ENCODE data around the gene KIAA2012. TPM values are rescaled to one million over a fixed set of nuclear protein-coding genes. Genes with fewer than 3 reads are reported as not detected.

The KIAA2012 gene
- total and polyA plus RNA-seq, 2 donors (not counting 1 experiment from before 2014, with no cell fraction given): not detected

DNA sequence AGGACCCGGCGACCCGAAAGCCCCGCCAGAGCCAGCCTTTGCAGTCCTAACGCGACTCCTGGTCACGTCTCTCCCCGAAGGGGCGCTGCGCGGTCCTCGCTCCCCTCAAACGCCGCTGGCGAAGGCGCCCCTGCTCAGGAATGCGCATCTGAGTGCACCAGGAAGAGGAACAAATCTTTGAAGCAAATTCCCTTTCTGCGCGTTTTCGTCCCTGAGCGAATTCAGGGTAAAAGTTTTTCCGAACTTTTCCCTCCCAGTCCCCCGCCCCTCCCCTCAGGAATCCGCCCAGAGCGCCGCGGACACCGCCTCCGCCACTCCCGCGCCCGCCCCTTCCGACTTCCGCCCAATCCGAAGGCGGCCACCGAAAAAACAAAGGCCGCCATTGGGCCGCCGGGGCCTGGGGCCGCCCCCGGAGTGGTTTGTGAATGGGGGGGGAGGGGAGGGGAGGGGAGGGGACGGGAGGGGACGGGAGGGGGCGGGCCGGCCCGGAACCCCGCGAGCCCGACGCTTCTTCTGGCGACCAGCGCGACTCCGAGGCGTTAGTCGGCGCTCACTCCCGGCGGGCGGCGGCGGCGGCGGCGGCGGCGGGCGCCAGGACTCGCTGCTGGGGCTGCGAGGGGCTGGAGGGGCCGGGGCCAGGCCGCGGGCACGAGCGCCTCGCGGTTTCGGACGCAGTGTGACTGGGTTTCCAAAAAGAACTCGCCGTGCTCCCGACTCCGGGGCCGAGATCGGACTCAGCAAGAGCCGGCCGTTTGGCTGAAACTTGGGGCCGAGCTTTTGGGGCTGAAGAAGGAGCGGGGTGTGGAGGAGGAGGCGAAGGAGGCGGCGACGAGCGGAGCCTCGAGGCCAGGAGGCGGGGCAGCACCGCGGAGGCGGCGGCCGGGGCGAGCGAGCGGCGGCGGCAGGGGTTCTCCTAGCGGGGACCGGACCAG is 39.5 kb upstream of the KIAA2012 start, which contains the start of gene FZD7:
Gene FZD7 (plus strand): TSS at position 539 of the 932 bp plus-strand sequence. CDS start 793 bp downstream, outside the sequence.
- H3K27me3 ChIP-seq (replicated peaks in 1 of 4; ENCODE audit: control extremely low read depth in 1 of 4, control insufficient read depth in 3 of 4, insufficient read depth in 4 of 4, low read length in 3 of 4): peaks cover 0 to 43% (median 32%) of the 10 kb centered on the region in 4 experiments
- ChIA-PET CTCF (interaction anchor here (0.6 kb wide), 1 partner anchor 28 kb away, joined by 4 read pairs; no protein-coding TSS in a partner anchor), POLR2A (no interaction called here)
- TF ChIP-seq, protein P1, sequence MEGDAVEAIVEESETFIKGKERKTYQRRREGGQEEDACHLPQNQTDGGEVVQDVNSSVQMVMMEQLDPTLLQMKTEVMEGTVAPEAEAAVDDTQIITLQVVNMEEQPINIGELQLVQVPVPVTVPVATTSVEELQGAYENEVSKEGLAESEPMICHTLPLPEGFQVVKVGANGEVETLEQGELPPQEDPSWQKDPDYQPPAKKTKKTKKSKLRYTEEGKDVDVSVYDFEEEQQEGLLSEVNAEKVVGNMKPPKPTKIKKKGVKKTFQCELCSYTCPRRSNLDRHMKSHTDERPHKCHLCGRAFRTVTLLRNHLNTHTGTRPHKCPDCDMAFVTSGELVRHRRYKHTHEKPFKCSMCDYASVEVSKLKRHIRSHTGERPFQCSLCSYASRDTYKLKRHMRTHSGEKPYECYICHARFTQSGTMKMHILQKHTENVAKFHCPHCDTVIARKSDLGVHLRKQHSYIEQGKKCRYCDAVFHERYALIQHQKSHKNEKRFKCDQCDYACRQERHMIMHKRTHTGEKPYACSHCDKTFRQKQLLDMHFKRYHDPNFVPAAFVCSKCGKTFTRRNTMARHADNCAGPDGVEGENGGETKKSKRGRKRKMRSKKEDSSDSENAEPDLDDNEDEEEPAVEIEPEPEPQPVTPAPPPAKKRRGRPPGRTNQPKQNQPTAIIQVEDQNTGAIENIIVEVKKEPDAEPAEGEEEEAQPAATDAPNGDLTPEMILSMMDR (IDR thresholded peaks at IDR 0.05): no peak
- no peak for TF ChIP-seq EZH2 (IDR thresholded peaks at IDR 0.05; ENCODE audit: borderline replicate concordance, insufficient read depth, low read depth, low read length, poor library complexity, severe bottlenecking)
- peak within 1 kb of the TSS; percentile 84 for H2AFZ ChIP-seq (ENCODE audit: insufficient read depth, low read depth, low read length, poor library complexity, severe bottlenecking)
- no peaks in the 10 kb centered on the region for H3K9me3 Mint-ChIP-seq (ENCODE audit: insufficient read depth)
- H3K27ac Mint-ChIP-seq: peak within 1 kb of the TSS; percentile 78
- intact Hi-C loops (cut with micrococcal nuclease): loop anchor here (1.0 to 10.0 kb wide), 8 partner anchors 29 to 1221 kb away; partner anchors contain the start of genes BMPR2, BZW1, CARF and STRADB
- peaks cover 20 to 25% of the 10 kb centered on the region in 2 donors for H3K4me1 ChIP-seq (ENCODE audit: control insufficient read depth in 2 of 2, insufficient read depth in 2 of 2, low read length in 2 of 2)
- ATAC-seq (ENCODE audit: low read depth) (peak; percentile 85), DNase-seq (peak; percentile 90)
- H3K79me2 ChIP-seq (ENCODE audit: control insufficient read depth, insufficient read depth, low read length): no peaks in the 10 kb centered on the region
- peak within 1 kb of the TSS; percentile 80 for H3K9ac ChIP-seq (ENCODE audit: low read length)
- H3K36me3 ChIP-seq (replicated peaks in 1 of 2; ENCODE audit: control extremely low read depth in 1 of 2, control insufficient read depth in 1 of 2, extremely low read depth in 1 of 2, insufficient read depth in 2 of 2, low read length in 1 of 2): no peaks in the 10 kb centered on the region
- no peaks in the 10 kb centered on the region for H4K20me1 ChIP-seq (ENCODE audit: control insufficient read depth, insufficient read depth, low read length, poor library complexity, severe bottlenecking)
- peak within 1 kb of the TSS; percentile 91 for H3K4me3 Mint-ChIP-seq
- peak within 1 kb of the TSS; percentile 63 to 89 (median 75) for H3K4me3 ChIP-seq (ENCODE audit: control extremely low read depth in 1 of 5, extremely low read depth in 1 of 5, insufficient read depth in 1 of 5, low read depth in 2 of 5, low read length in 4 of 5)
- H3K4me2 ChIP-seq (replicated peaks; ENCODE audit: low read depth, low read length, poor library complexity, severe bottlenecking): peak within 1 kb of the TSS; percentile 98
- H3K27ac ChIP-seq (ENCODE audit: low read length in 2 of 2): no peak within 1 kb of the TSS
- H3K9me3 ChIP-seq (ENCODE audit: control extremely low read depth in 1 of 3, control insufficient read depth in 2 of 3, insufficient read depth in 1 of 3, low read length in 2 of 3): peaks cover 0 to 14% (median 0%) of the 10 kb centered on the region in 3 donors
- H3K4me1 Mint-ChIP-seq: peaks cover 13% of the 10 kb centered on the region
- under 1% methylated on average over 87 of the region's 109 CpGs for WGBS (ENCODE audit: insufficient coverage)
- H3K27me3 Mint-ChIP-seq: peaks cover 22% of the 10 kb centered on the region

Data from B cell (primary cell).